SH-SY5Y (cell line): ENCODE results near the gene TTK.

Experiments used
- GATA2 ChIP-seq: IDR thresholded peaks from 2 replicates; pipeline ENCODE4 v1.6.1; 2011; ENCODE audit warnings: mild to moderate bottlenecking, low read depth, low read length
- GATA3 ChIP-seq: IDR thresholded peaks from 2 replicates; pipeline ENCODE4 v1.6.1; 2011; ENCODE audit warnings: low read depth, mild to moderate bottlenecking, low read length, moderate library complexity

- TF ChIP-seq GATA2 = no peak
- TF ChIP-seq GATA3 = no peak
Measured at GRCh38 chr6:80060774-80061173, 56.3 kb downstream of the TTK start.
